Loucy (cell line): ENCODE measurements around the gene ZBTB21.

Experiments used
- CTCF ChIP-seq: fragments of 200-600 bp; sonication (generic); conservative IDR thresholded peaks from 2 replicates; pipeline ENCODE4 v1.5.1; 2014; ENCODE audit warnings: mild to moderate bottlenecking, antibody characterized with exemption, low read length
- EZH2phosphoT487 ChIP-seq: fragments of 200-600 bp; IDR thresholded peaks from 2 replicates; pipeline ENCODE4 v1.6.1; 2018; ENCODE audit warnings: antibody characterized with exemption, mild to moderate bottlenecking, moderate library complexity, borderline replicate concordance

- no peak for TF ChIP-seq CTCF
- TF ChIP-seq EZH2phosphoT487, result no peak
Measured at GRCh38 chr21:42003051-42003461, 7.1 kb downstream of the ZBTB21 start.
